ENCODE data around the gene NTF4.
"Not testable (repeated sequence)": the region's sequence is repeated elsewhere in the genome, so short reads cannot be mapped to it uniquely, and the experiment has no call there.

The NTF4 gene

DNA sequence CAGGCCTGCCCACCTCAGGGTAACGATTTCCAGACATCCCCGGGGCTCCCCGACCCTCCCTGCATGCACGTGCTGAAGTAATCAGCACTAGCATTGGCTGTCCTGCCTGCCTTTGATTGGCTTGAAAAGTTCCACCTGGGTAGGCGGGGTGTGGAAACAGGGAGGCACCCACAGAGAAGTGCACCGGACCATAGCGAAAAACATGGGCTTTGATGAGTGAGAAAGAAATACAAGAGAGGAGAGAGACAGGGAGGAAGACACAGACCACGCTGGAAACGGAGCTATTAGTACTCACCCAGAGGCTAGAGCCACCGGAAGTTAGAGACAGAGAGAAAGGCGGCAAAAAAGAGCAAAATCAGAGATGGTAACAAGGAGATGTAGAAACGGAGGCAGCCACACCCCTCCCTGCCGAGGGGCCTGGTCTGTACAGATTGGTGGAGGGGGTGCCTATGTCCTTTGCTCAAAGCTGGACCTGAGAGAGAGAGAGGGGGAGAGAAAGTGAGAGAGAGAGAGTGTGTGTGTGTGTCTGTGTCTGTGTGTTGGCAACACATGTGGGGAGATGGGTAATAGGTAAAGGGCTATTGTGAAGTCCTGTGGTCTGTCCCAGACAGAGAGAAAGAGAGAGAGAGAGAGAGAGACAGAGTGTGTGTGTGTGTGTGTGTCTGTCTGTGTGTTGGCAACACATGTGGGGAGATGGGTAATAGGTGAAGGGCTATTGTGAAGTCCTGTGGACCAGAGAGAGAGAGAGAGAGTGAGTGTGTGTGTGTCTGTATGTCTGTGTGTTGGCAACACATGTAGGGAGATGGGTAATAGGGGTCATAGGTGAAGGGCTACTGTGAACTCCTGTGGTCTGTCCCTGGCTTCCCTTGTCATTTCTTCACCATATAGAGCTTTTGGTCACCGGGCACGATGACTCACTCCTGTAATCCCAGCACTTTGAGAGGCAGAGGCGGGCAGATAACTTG, 43.4 kb downstream of the NTF4 start:
- CTCF ChIA-PET: interaction anchor here (0.8 to 2.4 kb wide), 4 partner anchors 21 to 53 kb away, joined by 4 to 9 read pairs (median 4); no protein-coding TSS in a partner anchor
- DNase-seq (ENCODE audit: extremely low spot score): no peak

GRCh38 chr19:49020342-49020741, 44.3 kb downstream of the NTF4 start:
- DNase-seq (ENCODE audit: extremely low spot score): no peak
- ChIA-PET CTCF (interaction anchor here (0.8 to 2.4 kb wide), 3 partner anchors 21 to 53 kb away, joined by 3 to 9 read pairs (median 4); partner anchors contain the start of gene RUVBL2), POLR2A (interaction anchor here (1.4 kb wide), 1 partner anchor 27 kb away, joined by 9 read pairs; the partner anchor contains the start of genes GYS1 and RUVBL2)
- no peak for TF ChIP-seq L3MBTL2 (conservative IDR thresholded peaks at IDR 0.05)
- TF ChIP-seq BHLHE40 (IDR thresholded peaks at IDR 0.05; ENCODE audit: borderline replicate concordance): no peak

More for the DNA sequence above, 43.4 kb downstream of the NTF4 start:
- POLR2A ChIA-PET: interaction anchor here (1.4 kb wide), 1 partner anchor 28 kb away, joined by 5 read pairs; the partner anchor contains the start of genes GYS1 and RUVBL2
- TF ChIP-seq SP1 (IDR thresholded peaks at IDR 0.05): no peak
- no peak for TF ChIP-seq FOXM1 (IDR thresholded peaks at IDR 0.05; ENCODE audit: borderline replicate concordance)
- no peak for TF ChIP-seq FOXA1 (IDR thresholded peaks at IDR 0.05)
- peak; percentile 45; the same call in 1 of the 2 replicates for TF ChIP-seq TARDBP (IDR thresholded peaks at IDR 0.05)
- TF ChIP-seq BHLHE40 (IDR thresholded peaks at IDR 0.05; ENCODE audit: borderline replicate concordance): no peak
- TF ChIP-seq L3MBTL2 (conservative IDR thresholded peaks at IDR 0.05): no peak; the same call in 1 of the 2 replicates

- ChIA-PET POLR2A (interaction anchor here (1.1 to 1.4 kb wide), 2 partner anchors 26 to 37 kb away, joined by 6 to 9 read pairs; partner anchors contain the start of genes GYS1 and RUVBL2), CTCF (interaction anchor here (0.5 to 2.4 kb wide), 4 partner anchors 20 to 232 kb away, joined by 3 to 9 read pairs (median 3); partner anchors contain the start of gene RUVBL2)
- peak; percentile 75 for DNase-seq (ENCODE audit: extremely low spot score)
Observed at GRCh38 chr19:49019242-49019932, 45.2 kb downstream of the NTF4 start.

DNA sequence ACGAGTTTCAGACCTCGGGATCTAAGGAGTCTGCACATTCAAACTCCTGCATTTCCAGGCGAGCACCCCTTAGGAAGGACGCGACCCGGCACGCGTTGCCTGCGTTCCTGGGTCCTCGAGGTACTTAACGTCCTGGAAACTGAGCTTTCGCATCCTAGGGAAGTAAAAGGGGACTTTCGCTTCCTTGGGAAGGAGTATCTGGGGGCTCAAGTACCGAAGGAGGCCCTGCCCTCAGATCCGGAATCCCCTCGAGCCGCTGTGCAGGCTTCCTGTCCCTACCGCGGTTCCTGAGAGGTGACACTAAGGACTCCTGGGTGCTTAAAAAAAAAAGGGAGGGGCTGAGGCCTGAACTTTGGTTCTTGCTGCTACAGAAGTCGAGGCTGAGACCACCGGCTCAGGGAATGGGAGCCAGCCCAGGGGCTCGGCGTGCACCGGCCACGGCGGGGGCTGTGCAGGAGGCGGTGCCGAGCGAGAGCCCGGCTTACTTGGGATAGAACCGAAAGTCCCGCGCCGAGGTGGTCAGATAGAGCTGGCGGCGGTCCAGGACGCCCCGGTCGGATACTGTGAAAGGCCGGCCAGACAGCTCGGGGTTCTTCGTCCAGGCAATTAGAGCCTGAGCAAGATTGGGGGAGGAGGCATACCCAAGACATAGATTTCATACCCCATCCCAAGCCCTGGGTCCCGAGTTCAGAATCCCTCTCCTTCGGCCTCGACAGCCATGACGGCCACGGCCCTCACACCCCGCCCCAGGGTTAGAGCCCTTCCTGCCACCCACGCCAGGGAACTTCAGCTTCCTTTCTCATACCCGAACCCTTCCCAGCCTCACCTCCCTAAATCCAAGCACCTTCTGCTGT, 46.0 kb downstream of the NTF4 start:
- DNase-seq (ENCODE audit: extremely low spot score): not testable (repeated sequence)
- ChIA-PET CTCF (interaction anchor here (0.5 to 2.4 kb wide), 4 partner anchors 19 to 231 kb away, joined by 3 to 9 read pairs (median 4); partner anchors contain the start of genes GYS1 and RUVBL2), POLR2A (interaction anchor here (1.1 to 1.4 kb wide), 2 partner anchors 25 to 38 kb away, joined by 6 to 9 read pairs; partner anchors contain the start of genes GYS1 and RUVBL2)

More at GRCh38 chr19:49019242-49019932, 45.2 kb downstream of the NTF4 start:
- no peak for TF ChIP-seq L3MBTL2 (conservative IDR thresholded peaks at IDR 0.05)
- no peak for TF ChIP-seq ELF4 (IDR thresholded peaks at IDR 0.05)
- no peak for TF ChIP-seq SUZ12 (IDR thresholded peaks at IDR 0.05)
- TF ChIP-seq BHLHE40 (IDR thresholded peaks at IDR 0.05; ENCODE audit: borderline replicate concordance): no peak
- TF ChIP-seq TARDBP (IDR thresholded peaks at IDR 0.05): no peak
- TF ChIP-seq ARNT (IDR thresholded peaks at IDR 0.05): no peak
- TF ChIP-seq FOXM1 (IDR thresholded peaks at IDR 0.05; ENCODE audit: borderline replicate concordance): no peak
- TF ChIP-seq LEF1 (IDR thresholded peaks at IDR 0.05; ENCODE audit: borderline replicate concordance): no peak
- no peak for TF ChIP-seq SP1 (IDR thresholded peaks at IDR 0.05)
- TF ChIP-seq, protein P1, sequence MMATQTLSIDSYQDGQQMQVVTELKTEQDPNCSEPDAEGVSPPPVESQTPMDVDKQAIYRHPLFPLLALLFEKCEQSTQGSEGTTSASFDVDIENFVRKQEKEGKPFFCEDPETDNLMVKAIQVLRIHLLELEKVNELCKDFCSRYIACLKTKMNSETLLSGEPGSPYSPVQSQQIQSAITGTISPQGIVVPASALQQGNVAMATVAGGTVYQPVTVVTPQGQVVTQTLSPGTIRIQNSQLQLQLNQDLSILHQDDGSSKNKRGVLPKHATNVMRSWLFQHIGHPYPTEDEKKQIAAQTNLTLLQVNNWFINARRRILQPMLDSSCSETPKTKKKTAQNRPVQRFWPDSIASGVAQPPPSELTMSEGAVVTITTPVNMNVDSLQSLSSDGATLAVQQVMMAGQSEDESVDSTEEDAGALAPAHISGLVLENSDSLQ (IDR thresholded peaks at IDR 0.05): no peak

DNA sequence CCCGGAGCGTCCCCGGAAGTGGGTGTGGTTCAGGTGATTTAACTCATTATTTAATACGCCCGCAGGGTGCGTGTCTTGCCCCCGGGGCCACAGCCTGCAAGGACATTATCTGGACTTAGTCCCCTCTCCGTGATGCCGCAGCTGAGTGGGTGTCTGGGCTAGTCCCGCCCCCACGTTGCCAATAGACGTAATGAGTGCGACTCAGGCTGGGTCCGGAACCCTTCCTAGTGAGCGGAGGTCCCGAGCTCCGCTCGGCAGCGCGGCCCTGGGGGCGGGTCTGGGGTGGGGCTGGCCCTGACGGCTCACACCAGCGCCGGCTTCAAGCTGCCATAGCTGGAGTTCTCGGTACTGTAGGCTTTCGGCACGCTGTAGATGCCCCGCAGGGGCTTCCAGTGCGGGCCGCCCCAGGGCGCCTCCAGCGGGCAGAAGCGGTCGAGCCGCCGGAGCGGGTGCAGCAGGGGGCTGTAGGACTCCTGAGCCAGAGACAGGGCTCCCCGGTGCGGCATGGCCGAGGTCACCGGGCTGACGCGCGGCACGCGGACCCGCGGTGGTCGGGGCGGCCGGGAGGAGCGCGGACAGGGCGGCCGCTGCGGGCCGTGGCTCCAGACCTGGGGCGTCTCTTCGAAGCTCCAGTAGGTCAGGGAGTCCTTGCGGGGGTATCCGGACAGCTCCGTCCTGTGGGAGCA, 46.8 kb downstream of the NTF4 start:
- ChIA-PET POLR2A (interaction anchor here (0.6 kb wide), 1 partner anchor 908 kb away, joined by 3 read pairs; no protein-coding TSS in a partner anchor), CTCF (interaction anchor here (0.7 to 1.3 kb wide), 2 partner anchors 10 to 24 kb away, joined by 3 to 5 read pairs; partner anchors contain the start of genes GYS1 and RUVBL2)
- DNase-seq (ENCODE audit: extremely low spot score): peak; percentile 69
- TF ChIP-seq L3MBTL2 (conservative IDR thresholded peaks at IDR 0.05) (0 out of 2 replicates have a peak, but pooled peaks have one; percentile 8), TARDBP (IDR thresholded peaks at IDR 0.05) (no peak), LEF1 (IDR thresholded peaks at IDR 0.05; ENCODE audit: borderline replicate concordance) (peak; percentile 33; the same call in 1 of the 2 replicates)

GRCh38 chr19:49017041-49017665, 47.5 kb downstream of the NTF4 start, which contains the start of gene LHB:
Gene LHB (minus strand): TSS chr19:49017091. CDS start chr19:49017081, 10 bp downstream.
- TF ChIP-seq NFRKB (IDR thresholded peaks at IDR 0.05): no peak
- TF ChIP-seq FOXM1 (IDR thresholded peaks at IDR 0.05; ENCODE audit: borderline replicate concordance): no peak
- no peak for TF ChIP-seq FOXA1 (IDR thresholded peaks at IDR 0.05)
- no peak for TF ChIP-seq LEF1 (IDR thresholded peaks at IDR 0.05; ENCODE audit: borderline replicate concordance)
- TF ChIP-seq CTBP1 (IDR thresholded peaks at IDR 0.05; ENCODE audit: borderline replicate concordance): no peak
- TF ChIP-seq TARDBP (IDR thresholded peaks at IDR 0.05): no peak
- TF ChIP-seq ARNT (IDR thresholded peaks at IDR 0.05): no peak
- TF ChIP-seq, protein P1 (IDR thresholded peaks at IDR 0.05): no peak
- no peak for TF ChIP-seq SUZ12 (IDR thresholded peaks at IDR 0.05)
- TF ChIP-seq HDGF (IDR thresholded peaks at IDR 0.05; ENCODE audit: borderline replicate concordance): no peak
- no peak for TF ChIP-seq FOXK2 (IDR thresholded peaks at IDR 0.05)
- no peak for TF ChIP-seq ZNF384 (IDR thresholded peaks at IDR 0.05)
- POLR2A ChIA-PET: interaction anchor here (0.6 kb wide), 1 partner anchor 907 kb away, joined by 3 read pairs; no protein-coding TSS in a partner anchor
- DNase-seq (ENCODE audit: extremely low spot score): no peak
- CTCF ChIA-PET: interaction anchor here (0.7 to 1.3 kb wide), 2 partner anchors 9 to 24 kb away, joined by 3 to 5 read pairs; partner anchors contain the start of genes GYS1 and RUVBL2
